Measurements from ENCODE around the gene EVC2. TPM values are rescaled to one million over a fixed set of nuclear protein-coding genes. Genes with fewer than 3 reads are reported as not detected.

The EVC2 gene
- total and polyA plus RNA-seq, 2 of the 13 experiments (the other 11 are each of a cell fraction or from before 2014, with no cell fraction given), result not detected

- no peak for TF ChIP-seq FOXP1 (IDR thresholded peaks at IDR 0.05)
- TF ChIP-seq FOXP1 (CRISPR knock-in tag; IDR thresholded peaks at IDR 0.05), result peak; percentile 54; the same call in 1 of the 2 replicates
- TF ChIP-seq ELF4 (CRISPR knock-in tag; IDR thresholded peaks at IDR 0.05; ENCODE audit: borderline replicate concordance), result no peak
- TF ChIP-seq TGIF2 (CRISPR knock-in tag; IDR thresholded peaks at IDR 0.05), result no peak
- no peak for TF ChIP-seq ATF6 (CRISPR knock-in tag; conservative IDR thresholded peaks at IDR 0.05)
- no peak for TF ChIP-seq MAX (IDR thresholded peaks at IDR 0.05)
- no peak for TF ChIP-seq ZMAT3 (CRISPR knock-in tag; conservative IDR thresholded peaks at IDR 0.05)
- TF ChIP-seq CEBPB (IDR thresholded peaks at IDR 0.05; ENCODE audit: borderline replicate concordance, low read depth, low read length), result peak; percentile 51; the same call in 1 of the 2 replicates
- no peak for TF ChIP-seq ZNF468 (CRISPR knock-in tag; IDR thresholded peaks at IDR 0.05)
- no peak for TF ChIP-seq TCF12 (IDR thresholded peaks at IDR 0.05)
- no peak for TF ChIP-seq TCF12 (CRISPR knock-in tag; IDR thresholded peaks at IDR 0.05)
- peak; percentile 68; the same call in 1 of the 2 replicates for TF ChIP-seq SOX5 (CRISPR knock-in tag; IDR thresholded peaks at IDR 0.05; ENCODE audit: borderline replicate concordance)
- TF ChIP-seq TBX3 (IDR thresholded peaks at IDR 0.05; ENCODE audit: borderline replicate concordance), result peak; percentile 50; the same call in 1 of the 2 replicates
- no peak for TF ChIP-seq NCOA1 (CRISPR knock-in tag; IDR thresholded peaks at IDR 0.05)
- TF ChIP-seq ZNF75D (CRISPR knock-in tag; IDR thresholded peaks at IDR 0.05; ENCODE audit: borderline replicate concordance), result no peak
- no peak for TF ChIP-seq ZNF280D (CRISPR knock-in tag; IDR thresholded peaks at IDR 0.05)
- TF ChIP-seq SOX6 (IDR thresholded peaks at IDR 0.05), result no peak
- TF ChIP-seq SOX6 (CRISPR knock-in tag; IDR thresholded peaks at IDR 0.05), result peak; percentile 78
- TF ChIP-seq MED1 (CRISPR knock-in tag; IDR thresholded peaks at IDR 0.05), result 0 out of 2 replicates have a peak, but pooled peaks have one; percentile 11
- no peak for TF ChIP-seq ZNF615 (CRISPR knock-in tag; IDR thresholded peaks at IDR 0.05; ENCODE audit: borderline replicate concordance)
- TF ChIP-seq FOXA3 (CRISPR knock-in tag; IDR thresholded peaks at IDR 0.05), result 0 out of 2 replicates have a peak, but pooled peaks have one; percentile 40
- TF ChIP-seq ZMYM2 (CRISPR knock-in tag; IDR thresholded peaks at IDR 0.05), result no peak
- no peak for TF ChIP-seq ZNF605 (CRISPR knock-in tag; IDR thresholded peaks at IDR 0.05)
- TF ChIP-seq HBP1 (CRISPR knock-in tag; IDR thresholded peaks at IDR 0.05; ENCODE audit: low read depth), result no peak
- TF ChIP-seq SMAD3 (CRISPR knock-in tag; IDR thresholded peaks at IDR 0.05), result no peak
- peak; percentile 81 for TF ChIP-seq HNF4A (CRISPR knock-in tag; IDR thresholded peaks at IDR 0.05)
- TF ChIP-seq TCF7 (IDR thresholded peaks at IDR 0.05; ENCODE audit: low read depth), result peak; percentile 78
- TF ChIP-seq ZBTB38 (CRISPR knock-in tag; IDR thresholded peaks at IDR 0.05), result no peak
Observed at GRCh38 chr4:5539584-5539983, 168.8 kb downstream of the EVC2 start (continued).
